Glomerular endothelial cell (primary cell): ENCODE data around the gene FARP1. TPM values are rescaled to one million over a fixed set of nuclear protein-coding genes. Genes with fewer than 3 reads are reported as not detected.
A peak's percentile ranks its signal among the peaks of the same experiment; 100 is the strongest.

Experiments
- DNase-seq: peaks from one replicate; pipeline ENCODE4 v3.0.0-alpha.2; 2011; ENCODE audit warnings: low read depth, low spot score; ENCODE audit errors: extremely low read depth
- total RNA-seq: library from RNA; depleted of rRNA; stranded (reverse); fragments of >200 nt; gene quantifications from 2 replicates; pipeline ENCODE4 v1.2.3, GENCODE V29; 2015

The FARP1 gene
- total RNA-seq, 1 donor from 2014 or later, result 64.9 TPM

- no peak for DNase-seq
Observed at GRCh38 chr13:98301721-98302120, 158.8 kb downstream of the FARP1 start.

- DNase-seq, result no peak
Observed at GRCh38 chr13:98303858-98304257, 161.0 kb downstream of the FARP1 start.

- no peak for DNase-seq
Observed at GRCh38 chr13:98305670-98306069, 162.8 kb downstream of the FARP1 start.

- peak; percentile 16 for DNase-seq
Observed at GRCh38 chr13:98307463-98308085, 164.7 kb downstream of the FARP1 start.

- no peak for DNase-seq
Observed at GRCh38 chr13:98308086-98308911, 165.4 kb downstream of the FARP1 start.

- DNase-seq, result no peak
Observed at GRCh38 chr13:98309569-98310335, 166.9 kb downstream of the FARP1 start.

- no peak for DNase-seq
Observed at GRCh38 chr13:98310485-98311199, 167.7 kb downstream of the FARP1 start.

- DNase-seq, result no peak
Observed at GRCh38 chr13:98311200-98311548, 168.3 kb downstream of the FARP1 start.

- no peak for DNase-seq
Observed at GRCh38 chr13:98312606-98313005, 169.7 kb downstream of the FARP1 start.

- no peak for DNase-seq
Observed at GRCh38 chr13:98313023-98313921, 170.4 kb downstream of the FARP1 start.

GRCh38 chr13:98313922-98314292 is 171.0 kb downstream of the FARP1 start:
- no peak for DNase-seq

- peak; percentile 7 for DNase-seq
Observed at GRCh38 chr13:98315466-98315865, 172.6 kb downstream of the FARP1 start.

GRCh38 chr13:98315902-98316301 is 173.0 kb downstream of the FARP1 start:
- no peak for DNase-seq

GRCh38 chr13:98317573-98318171 is 174.8 kb downstream of the FARP1 start:
- DNase-seq, result no peak

GRCh38 chr13:98318263-98318878 is 175.5 kb downstream of the FARP1 start:
- DNase-seq, result no peak

GRCh38 chr13:98320561-98321105 is 177.7 kb downstream of the FARP1 start:
- DNase-seq, result no peak

GRCh38 chr13:98321395-98321794 is 178.5 kb downstream of the FARP1 start:
- DNase-seq, result no peak

- no peak for DNase-seq
Observed at GRCh38 chr13:98322091-98322718, 179.3 kb downstream of the FARP1 start.
